ENCODE results near the gene DVL2.
"Not testable (repeated sequence)": the region's sequence is repeated elsewhere in the genome, so short reads cannot be mapped to it uniquely, and the experiment has no call there.

The DVL2 gene

DNA sequence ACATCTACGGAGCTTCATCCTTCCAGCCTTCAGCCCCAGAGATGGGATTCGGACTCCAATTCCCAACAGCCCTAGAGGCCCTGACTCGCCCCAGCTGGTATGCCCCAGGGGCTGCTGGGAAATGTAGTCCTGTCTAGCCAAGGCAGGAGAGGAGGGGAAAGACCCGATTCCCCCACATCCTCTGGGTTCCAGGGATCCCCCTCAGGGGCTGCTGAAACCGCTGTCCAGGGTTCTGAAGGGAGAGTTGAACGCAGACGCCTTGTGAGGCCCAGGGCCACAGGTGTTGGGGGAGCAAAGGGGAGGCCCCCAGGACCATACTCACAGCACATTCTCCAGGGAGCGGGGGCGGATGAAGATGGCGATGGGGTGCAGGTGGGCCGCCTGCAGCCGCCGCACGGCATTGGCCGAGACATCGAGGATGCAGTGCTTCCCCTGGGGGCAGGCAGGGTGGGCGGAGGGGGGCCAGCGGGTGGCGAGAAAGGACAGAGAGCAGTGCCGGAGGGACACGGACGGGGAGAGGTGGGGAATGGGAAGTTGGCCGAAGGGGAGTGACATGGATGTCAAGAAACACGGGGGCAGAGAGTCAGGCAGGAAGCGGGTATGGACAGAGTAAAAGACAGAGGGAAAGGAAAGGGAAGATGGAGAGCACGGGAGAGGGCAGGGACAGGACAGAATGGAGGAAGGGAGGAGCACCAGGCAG, 42.6 kb downstream of the DVL2 start:
- no peak for DNase-seq

DNA sequence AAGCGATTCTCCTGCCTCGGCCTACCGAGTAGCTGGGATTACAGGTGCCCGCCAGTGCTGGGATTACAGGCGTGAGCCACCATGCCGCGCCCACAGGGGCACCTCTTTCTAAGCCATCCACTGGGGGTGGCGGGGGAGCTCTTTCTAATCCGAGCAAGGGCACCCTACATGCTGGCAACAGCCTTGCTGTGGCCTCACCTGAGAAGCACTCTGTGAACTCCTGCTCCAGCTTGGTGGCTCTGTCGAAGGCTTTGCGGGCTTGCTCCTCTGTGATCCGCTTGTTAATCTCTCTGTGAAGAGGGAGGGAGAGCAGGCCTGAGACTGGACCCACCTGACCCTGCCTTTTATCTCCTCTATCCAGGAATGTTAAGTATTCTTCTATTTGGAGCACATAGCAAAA, 43.2 kb downstream of the DVL2 start:
- no peak for DNase-seq

DNA sequence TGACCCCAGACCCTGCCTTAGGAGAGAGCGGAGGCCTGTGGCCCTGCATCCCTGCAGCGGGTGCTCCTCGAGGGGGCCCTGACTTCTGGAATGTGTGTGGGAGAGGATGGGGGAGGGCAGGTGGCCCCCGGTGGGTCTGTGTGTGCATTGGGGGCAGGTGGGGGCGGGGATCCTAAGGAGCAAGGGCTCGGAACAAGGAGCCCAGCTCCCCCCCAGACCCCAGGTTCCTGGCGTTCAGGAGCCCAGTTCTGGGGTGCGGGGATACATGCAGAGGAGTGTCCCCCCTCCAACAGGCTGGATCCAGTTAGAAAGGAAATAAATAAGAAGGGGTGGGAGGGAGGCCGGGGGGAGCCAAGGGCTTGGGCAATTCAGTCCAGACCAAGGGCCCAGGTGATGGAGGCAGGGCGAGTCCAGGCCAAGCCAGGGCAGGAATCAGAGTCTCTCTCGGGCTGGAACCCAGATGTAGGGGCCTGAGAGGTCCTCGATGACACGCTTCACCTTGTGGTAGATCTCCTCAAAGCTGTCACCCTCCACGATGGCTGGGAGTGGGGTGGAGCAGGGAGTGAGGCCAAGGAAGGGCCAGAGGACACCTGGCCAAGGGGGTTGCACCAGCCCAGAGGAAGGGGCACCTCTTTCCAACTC, 43.9 kb downstream of the DVL2 start:
- DNase-seq = no peak

DNA sequence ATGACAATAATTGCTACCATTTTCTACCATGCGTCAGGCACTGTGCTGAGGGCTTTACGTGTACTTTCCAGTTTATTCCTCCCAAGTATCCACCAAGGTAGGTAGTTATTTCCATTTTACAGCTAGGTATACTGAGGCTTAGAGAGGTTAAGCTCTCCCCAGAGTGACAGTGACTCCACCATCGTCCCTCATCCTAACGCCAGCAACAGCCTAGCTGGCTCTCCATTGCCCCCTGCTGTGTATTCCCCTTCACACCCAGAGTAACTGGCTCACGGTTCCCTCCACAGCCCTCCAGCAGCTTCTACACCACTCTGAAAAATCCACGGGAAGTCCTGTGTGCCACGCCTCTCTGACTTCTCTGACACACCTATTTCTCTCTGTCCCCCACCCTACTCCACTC, 48.1 kb downstream of the DVL2 start:
- DNase-seq = no peak

- DNase-seq = no peak
These were observed 49.7 kb downstream of the DVL2 start for GRCh38 chr17:7184647-7185046.

DNA sequence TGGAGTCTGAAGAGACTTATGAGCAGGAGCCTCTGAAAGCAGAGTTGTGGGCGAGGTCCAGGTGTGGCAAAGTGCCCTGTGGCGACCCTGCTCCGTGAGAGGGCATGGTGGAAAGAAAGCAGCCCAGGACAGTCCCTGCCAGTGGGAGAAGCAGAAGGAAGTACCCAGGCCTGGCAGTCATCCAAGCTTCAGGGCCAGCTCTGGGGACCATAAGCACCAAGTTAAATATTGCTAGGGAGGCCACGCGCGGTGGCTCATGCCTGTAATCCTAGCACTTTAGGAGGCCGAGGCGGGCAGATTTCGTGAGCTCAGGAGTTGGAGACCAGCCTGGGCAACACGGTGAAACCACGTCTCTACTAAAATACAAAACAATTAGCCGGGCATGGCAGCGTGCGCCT, 50.2 kb downstream of the DVL2 start:
- DNase-seq = no peak

DNA sequence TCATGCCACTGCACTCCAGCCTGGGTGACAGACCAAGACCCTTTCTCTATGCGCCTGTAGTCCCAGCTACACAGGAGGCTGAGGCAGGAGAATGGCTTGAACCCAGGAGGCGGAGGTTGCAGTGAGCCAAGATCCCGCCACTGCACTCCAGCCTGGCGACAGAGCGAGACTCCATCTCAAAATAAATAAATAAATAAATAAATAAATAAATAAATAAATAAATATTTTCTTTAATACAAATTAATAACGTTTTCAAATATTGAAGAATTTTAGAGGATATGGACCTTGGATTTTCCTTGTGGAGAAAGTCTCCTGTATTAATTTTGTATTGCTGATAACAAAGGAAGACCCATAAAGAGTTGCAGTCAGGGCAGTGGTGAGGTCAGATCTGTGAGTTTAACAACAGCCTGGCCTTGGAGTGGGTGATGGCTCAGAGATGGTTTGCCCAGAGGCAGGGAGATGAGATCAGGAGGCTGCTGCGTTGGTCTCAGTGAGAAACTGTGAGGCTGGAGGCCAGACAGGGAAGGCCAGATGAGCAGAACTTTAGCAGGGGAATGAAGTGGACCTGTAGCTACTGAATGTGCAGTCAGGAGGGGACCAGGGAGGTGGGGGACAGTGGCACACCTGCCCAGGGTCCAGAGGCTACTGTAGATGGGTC, 50.8 kb downstream of the DVL2 start:
- DNase-seq = no peak

- not testable (repeated sequence) for DNase-seq
These were observed 52.2 kb downstream of the DVL2 start for GRCh38 chr17:7182101-7182500.

DNA sequence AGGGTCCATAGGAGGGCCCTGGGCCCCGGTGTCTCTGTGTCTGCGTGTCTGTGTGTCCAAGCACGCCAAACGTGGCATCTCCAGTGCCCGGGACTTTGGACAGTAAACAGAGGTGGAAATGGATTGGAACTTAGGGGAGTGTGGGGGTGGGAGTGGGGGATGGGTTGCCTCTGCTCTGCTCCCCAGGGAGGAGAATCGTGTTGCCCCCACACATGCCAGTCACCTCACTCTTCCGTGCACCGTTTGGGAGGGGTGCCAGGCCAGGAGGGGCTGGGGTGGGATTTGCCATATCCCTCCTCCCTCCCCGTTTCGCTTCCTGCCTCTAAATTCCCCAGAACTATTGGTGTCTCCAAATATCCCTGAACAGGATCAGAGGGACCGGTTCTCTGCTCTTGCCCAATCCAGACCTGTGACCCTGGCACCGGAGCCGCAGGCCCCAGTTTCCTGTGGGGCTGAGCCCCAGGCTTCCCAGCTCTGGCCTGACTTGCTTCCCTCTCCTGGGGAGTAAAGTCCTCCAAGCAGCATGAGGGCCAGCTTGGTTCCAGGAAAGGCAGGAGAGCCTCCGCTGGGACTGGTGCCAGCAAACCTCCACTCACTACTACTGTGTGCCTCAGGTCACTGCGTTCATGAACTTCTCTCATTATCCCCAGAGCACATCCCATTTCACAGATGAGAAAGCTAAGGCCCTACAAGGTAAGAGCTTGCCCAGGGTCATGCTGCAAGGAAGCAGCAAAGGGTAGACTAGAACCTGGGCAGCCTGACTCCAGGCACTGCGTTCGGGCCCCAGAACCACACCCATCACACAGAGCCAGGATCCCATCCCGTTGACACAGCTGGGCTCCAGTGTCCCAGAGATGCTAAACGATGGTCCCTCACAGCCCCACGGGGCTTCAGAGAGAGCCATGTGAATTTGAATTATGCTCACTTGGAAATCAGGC, 54.7 kb downstream of the DVL2 start, which contains the start of gene ASGR1:
TSS of gene ASGR1 (minus strand) at position 54 of the 938 bp plus-strand sequence. CDS start 807 bp downstream, outside the sequence.
- DNase-seq = no peak

GRCh38 chr17:7178973-7179316, 55.4 kb downstream of the DVL2 start:
- no peak for DNase-seq

GRCh38 chr17:7177954-7178477, 56.3 kb downstream of the DVL2 start:
- peak; percentile 37 for DNase-seq

GRCh38 chr17:7177191-7177953, 56.9 kb downstream of the DVL2 start:
- peak; percentile 40 for DNase-seq

DNA sequence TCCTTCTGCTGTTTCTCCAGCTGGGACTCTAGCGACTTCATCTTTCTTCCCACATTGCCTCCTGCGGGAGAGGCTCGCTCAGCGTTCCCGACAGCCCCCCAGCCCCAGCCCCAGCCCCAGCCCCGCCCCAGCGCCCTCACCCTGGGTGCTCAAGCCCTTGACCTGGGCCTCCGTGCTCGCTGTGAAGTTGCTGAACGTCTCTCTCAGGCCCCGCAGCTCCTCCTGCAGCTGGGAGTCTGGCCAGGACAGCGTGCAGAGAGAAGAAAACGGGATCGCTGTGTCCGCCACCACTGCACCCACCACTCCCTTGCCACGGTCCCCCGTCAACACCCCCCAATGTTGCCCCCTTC, 57.5 kb downstream of the DVL2 start:
- DNase-seq = no peak

DNA sequence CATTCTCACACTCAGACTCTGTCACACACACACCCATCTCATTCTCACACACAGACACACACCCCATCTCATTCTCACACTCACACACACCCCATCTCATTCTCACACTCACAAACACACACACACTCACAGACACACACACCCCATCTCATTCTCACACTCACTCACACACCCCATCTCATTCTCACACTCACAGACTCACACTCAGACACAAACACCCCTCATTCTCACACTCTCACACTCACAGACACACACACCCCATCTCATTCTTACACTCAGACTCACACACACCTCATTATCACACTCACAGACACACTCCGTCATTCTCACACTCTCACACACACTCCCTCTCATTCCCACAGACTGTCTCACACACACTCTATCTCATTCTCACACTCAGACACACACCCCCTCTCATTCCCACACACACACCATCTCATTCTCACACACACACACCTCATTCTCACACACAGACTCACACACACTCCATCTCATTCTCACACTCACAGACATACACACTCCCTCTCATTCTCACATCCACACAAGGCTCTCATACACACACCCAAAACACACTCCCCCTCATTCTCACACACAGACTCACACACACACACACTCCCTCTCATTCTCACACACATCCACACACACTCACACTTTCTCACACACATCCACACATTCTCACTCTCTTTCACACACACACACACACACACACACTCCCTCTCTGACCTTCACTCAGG, 58.0 kb downstream of the DVL2 start:
- DNase-seq = no peak
